ENCODE data around the gene ZMIZ2.

DNA sequence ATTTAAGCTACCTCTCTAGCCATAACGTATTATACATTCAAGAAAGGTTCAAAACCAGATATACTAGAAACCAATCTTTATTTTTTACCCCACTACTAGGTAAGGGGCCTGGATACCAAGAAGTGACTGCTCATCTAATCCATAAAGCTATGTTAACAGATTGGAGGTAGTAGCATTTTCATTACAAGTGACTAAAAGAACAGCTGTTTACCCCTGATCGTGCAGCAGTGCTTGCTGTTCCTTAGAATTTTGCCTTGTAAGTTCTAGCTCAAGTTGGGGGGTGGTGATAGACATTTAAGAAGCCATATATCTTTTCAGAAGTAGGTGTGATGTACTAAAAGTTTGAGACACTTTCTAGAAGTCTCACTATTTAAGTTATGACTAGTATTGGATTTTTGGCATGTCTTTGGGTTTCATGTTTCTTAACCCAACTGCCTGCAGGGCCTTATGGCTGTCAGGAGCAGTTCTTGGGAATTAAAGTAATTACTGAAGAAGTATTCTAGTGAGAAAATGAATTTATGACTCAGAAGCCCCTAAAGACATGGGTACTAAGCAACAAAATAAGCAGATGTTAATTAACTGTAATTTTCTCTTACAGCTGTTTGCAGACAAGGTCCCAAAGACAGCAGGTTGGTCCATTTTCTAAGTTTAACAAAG is 50.1 kb downstream of the ZMIZ2 start:
- TF ChIP-seq, protein P1, sequence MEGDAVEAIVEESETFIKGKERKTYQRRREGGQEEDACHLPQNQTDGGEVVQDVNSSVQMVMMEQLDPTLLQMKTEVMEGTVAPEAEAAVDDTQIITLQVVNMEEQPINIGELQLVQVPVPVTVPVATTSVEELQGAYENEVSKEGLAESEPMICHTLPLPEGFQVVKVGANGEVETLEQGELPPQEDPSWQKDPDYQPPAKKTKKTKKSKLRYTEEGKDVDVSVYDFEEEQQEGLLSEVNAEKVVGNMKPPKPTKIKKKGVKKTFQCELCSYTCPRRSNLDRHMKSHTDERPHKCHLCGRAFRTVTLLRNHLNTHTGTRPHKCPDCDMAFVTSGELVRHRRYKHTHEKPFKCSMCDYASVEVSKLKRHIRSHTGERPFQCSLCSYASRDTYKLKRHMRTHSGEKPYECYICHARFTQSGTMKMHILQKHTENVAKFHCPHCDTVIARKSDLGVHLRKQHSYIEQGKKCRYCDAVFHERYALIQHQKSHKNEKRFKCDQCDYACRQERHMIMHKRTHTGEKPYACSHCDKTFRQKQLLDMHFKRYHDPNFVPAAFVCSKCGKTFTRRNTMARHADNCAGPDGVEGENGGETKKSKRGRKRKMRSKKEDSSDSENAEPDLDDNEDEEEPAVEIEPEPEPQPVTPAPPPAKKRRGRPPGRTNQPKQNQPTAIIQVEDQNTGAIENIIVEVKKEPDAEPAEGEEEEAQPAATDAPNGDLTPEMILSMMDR (optimal IDR thresholded peaks at IDR 0.05 in 1 of 3, IDR thresholded peaks at IDR 0.05 in 1 of 3, conservative IDR thresholded peaks at IDR 0.05 in 1 of 3; ENCODE audit: extremely low read depth in 1 of 3, insufficient read depth in 2 of 3, low read length in 3 of 3) = no peak
- TF ChIP-seq EZH2 (IDR thresholded peaks at IDR 0.05; ENCODE audit: low read length) = no peak

Data from keratinocyte (primary cell).